GM04504 (cell line): ENCODE data around the gene TUBA3E.
"Not testable (repeated sequence)": the region's sequence is repeated elsewhere in the genome, so short reads cannot be mapped to it uniquely, and the experiment has no call there.

Experiments used
- DNase-seq: peaks from one replicate; pipeline ENCODE4 v3.0.0-alpha.2; 2012; ENCODE audit warnings: low read depth

Gene TUBA3E

GRCh38 chr2:130191319-130191718 is 6.9 kb downstream of the TUBA3E start:
- not testable (repeated sequence) for DNase-seq

- DNase-seq = no peak
Measured at GRCh38 chr2:130190237-130190636, 8.0 kb downstream of the TUBA3E start.

GRCh38 chr2:130188958-130189357 is 9.3 kb downstream of the TUBA3E start:
- not testable (repeated sequence) for DNase-seq

- not testable (repeated sequence) for DNase-seq
Measured at GRCh38 chr2:130187859-130188792, 10.1 kb downstream of the TUBA3E start.

GRCh38 chr2:130187268-130187667 is 11.0 kb downstream of the TUBA3E start:
- DNase-seq = no peak

GRCh38 chr2:130186391-130186790 is 11.8 kb downstream of the TUBA3E start:
- DNase-seq = no peak

- no peak for DNase-seq
Measured at GRCh38 chr2:130185896-130186295, 12.3 kb downstream of the TUBA3E start.

GRCh38 chr2:130185436-130185835 is 12.8 kb downstream of the TUBA3E start:
- no peak for DNase-seq

GRCh38 chr2:130183512-130184373 is 14.5 kb downstream of the TUBA3E start:
- DNase-seq = no peak

- not testable (repeated sequence) for DNase-seq
Measured at GRCh38 chr2:130182826-130183511, 15.3 kb downstream of the TUBA3E start.

GRCh38 chr2:130181880-130182682 is 16.2 kb downstream of the TUBA3E start, which contains the start of gene MZT2B:
TSS of gene MZT2B (plus strand) at chr2:130182262. CDS start at chr2:130182283, 21 bp downstream.
- peak; percentile 70 for DNase-seq

- peak; percentile 90 for DNase-seq
Measured at GRCh38 chr2:130181325-130181879, 16.8 kb downstream of the TUBA3E start, which contains the start of gene SMPD4. TSS of gene SMPD4 (minus strand) at chr2:130181602. CDS start at chr2:130176592, 5,010 bp downstream.

- not testable (repeated sequence) for DNase-seq
Measured at GRCh38 chr2:130180404-130181324, 17.6 kb downstream of the TUBA3E start.

GRCh38 chr2:130174866-130175265 is 23.4 kb downstream of the TUBA3E start:
- DNase-seq = not testable (repeated sequence)

- DNase-seq = no peak
Measured at GRCh38 chr2:130169896-130170295, 28.3 kb downstream of the TUBA3E start.

GRCh38 chr2:130169163-130169562 is 29.1 kb downstream of the TUBA3E start:
- DNase-seq = not testable (repeated sequence)

- DNase-seq = not testable (repeated sequence)
Measured at GRCh38 chr2:130166611-130167010, 31.6 kb downstream of the TUBA3E start.

- no peak for DNase-seq
Measured at GRCh38 chr2:130165293-130166016, 32.8 kb downstream of the TUBA3E start.

- DNase-seq = no peak
Measured at GRCh38 chr2:130162968-130163367, 35.3 kb downstream of the TUBA3E start.
